Neural progenitor cell (in vitro differentiated cells): Measurements from ENCODE around the gene CYBRD1. TPM values are rescaled to one million over a fixed set of nuclear protein-coding genes. Genes with fewer than 3 reads are reported as not detected.

ENCODE experiments used
- DNase-seq: peaks from one replicate; pipeline ENCODE4 v3.0.0-alpha.2; 2016; ENCODE audit warnings: low spot score
- H2AFZ ChIP-seq: fragments of 200-600 bp; sonication (generic); replicated peaks from 2 replicates; pipeline ENCODE4 v1.6.1; 2016; ENCODE audit warnings: antibody characterized with exemption
- H3F3A ChIP-seq: fragments of 200-600 bp; sonication (generic); 2 replicates; pipeline ENCODE4 v1.6.1; 2016; ENCODE audit warnings: antibody characterized with exemption, low read depth
- H3K27ac ChIP-seq: fragments of 200-600 bp; sonication (generic); 2 replicates; pipeline ENCODE4 v1.5.1; 2016; ENCODE audit warnings: mild to moderate bottlenecking
- H3K27me3 ChIP-seq: fragments of 200-600 bp; sonication (generic); 2 replicates; pipeline ENCODE4 v1.6.1; 2016; ENCODE audit warnings: mild to moderate bottlenecking, moderate library complexity
- H3K36me3 ChIP-seq: fragments of 200-600 bp; sonication (generic); 2 replicates; pipeline ENCODE4 v1.5.1; 2016
- H3K4me1 ChIP-seq: fragments of 200-600 bp; sonication (generic); 2 replicates; pipeline ENCODE4 v1.6.1; 2016; ENCODE audit warnings: mixed run types
- H3K4me2 ChIP-seq: fragments of 200-600 bp; sonication (generic); 2 replicates; pipeline ENCODE4 v1.6.1; 2016
- H3K4me3 ChIP-seq: fragments of 200-600 bp; sonication (generic); 2 replicates; pipeline ENCODE4 v1.5.1; 2016
- H3K79me2 ChIP-seq: fragments of 200-600 bp; sonication (generic); 2 replicates; pipeline ENCODE4 v1.6.1; 2016; ENCODE audit warnings: low read depth
- H3K9ac ChIP-seq: fragments of 200-600 bp; sonication (generic); 2 replicates; pipeline ENCODE4 v1.6.1; 2016
- H3K9me3 ChIP-seq: fragments of 200-600 bp; sonication (generic); 2 replicates; pipeline ENCODE4 v1.5.1; 2016; ENCODE audit warnings: low read depth
- H4K20me1 ChIP-seq: fragments of 200-600 bp; sonication (generic); 2 replicates; pipeline ENCODE4 v1.6.1; 2016; ENCODE audit warnings: low read depth
- H3K27ac Mint-ChIP-seq: 3 replicates; pipeline ENCODE4 v1.8.0; 2021; ENCODE audit warnings: mixed read lengths
- H3K27me3 Mint-ChIP-seq: 2 replicates; pipeline ENCODE4 v1.8.0; 2022; ENCODE audit warnings: low read depth, mild to moderate bottlenecking, inconsistent platforms, moderate library complexity, mixed read lengths; ENCODE audit not compliant: insufficient read depth
- H3K36me3 Mint-ChIP-seq: 3 replicates; pipeline ENCODE4 v1.8.0; 2021; ENCODE audit warnings: mixed read lengths
- H3K4me1 Mint-ChIP-seq: 3 replicates; pipeline ENCODE4 v1.8.0; 2021; ENCODE audit warnings: mixed read lengths
- H3K4me3 Mint-ChIP-seq: 3 replicates; pipeline ENCODE4 v1.8.0; 2021; ENCODE audit warnings: mild to moderate bottlenecking, moderate library complexity, mixed read lengths
- H3K9me3 Mint-ChIP-seq: 3 replicates; pipeline ENCODE4 v1.8.0; 2020; ENCODE audit warnings: mixed read lengths
- CTCF ChIP-seq: fragments of 200-600 bp; sonication (generic); IDR thresholded peaks from 2 replicates; pipeline ENCODE4 v1.5.1; 2017; ENCODE audit warnings: antibody characterized with exemption, mild to moderate bottlenecking
- EZH2 ChIP-seq: fragments of 200-600 bp; sonication (generic); IDR thresholded peaks from 2 replicates; pipeline ENCODE4 v1.6.1; 2017; ENCODE audit warnings: antibody characterized with exemption, mild to moderate bottlenecking, moderate library complexity
- EZH2phosphoT487 ChIP-seq: fragments of 200-600 bp; sonication (generic); IDR thresholded peaks from 2 replicates; pipeline ENCODE4 v1.6.1; 2017; ENCODE audit warnings: antibody characterized with exemption
- total RNA-seq: library from RNA; depleted of rRNA; stranded (reverse); fragments of >200 nt; gene quantifications from 2 replicates; pipeline ENCODE4 v1.2.3, GENCODE V29; 2015; ENCODE audit warnings: low replicate concordance

Gene CYBRD1
- total RNA-seq, 1 donor from 2014 or later, result 11.1 TPM

- Histone ChIP-seq H3K9ac (no peak overlapping the region), H3K4me1 (peaks cover 23% of the 10 kb centered on the region), H3F3A (peaks cover 18% of the 10 kb centered on the region), H3K9me3 (no peaks in the 10 kb centered on the region), H3K27ac (no peak overlapping the region), H3K36me3 (no peaks in the 10 kb centered on the region), H3K79me2 (no peaks in the 10 kb centered on the region), H3K4me3 (no peak overlapping the region), H3K4me2 (no peak overlapping the region), H4K20me1 (no peaks in the 10 kb centered on the region), H3K27me3 (no peaks in the 10 kb centered on the region), H2AFZ (no peak overlapping the region)
- H3K4me3 Mint-ChIP-seq, result no peak overlapping the region
- DNase-seq, result no peak
- peaks cover 2% of the 10 kb centered on the region for H3K4me1 Mint-ChIP-seq
- H3K36me3 Mint-ChIP-seq, result peaks cover 1% of the 10 kb centered on the region
- peaks cover 2% of the 10 kb centered on the region for H3K27me3 Mint-ChIP-seq
- TF ChIP-seq EZH2, result no peak
- no peak for TF ChIP-seq EZH2phosphoT487
- TF ChIP-seq CTCF, result no peak
- H3K9me3 Mint-ChIP-seq, result no peaks in the 10 kb centered on the region
- no peak overlapping the region for H3K27ac Mint-ChIP-seq
Measured at GRCh38 chr2:171487201-171487600, 35.1 kb upstream of the CYBRD1 start.

GRCh38 chr2:171487803-171488259, 34.4 kb upstream of the CYBRD1 start:
- Mint-ChIP-seq H3K27ac (no peak overlapping the region), H3K4me1 (peaks cover 2% of the 10 kb centered on the region), H3K27me3 (peaks cover 2% of the 10 kb centered on the region), H3K36me3 (peaks cover 1% of the 10 kb centered on the region), H3K4me3 (no peak overlapping the region), H3K9me3 (no peaks in the 10 kb centered on the region)
- H3K36me3 ChIP-seq, result no peaks in the 10 kb centered on the region
- no peaks in the 10 kb centered on the region for H3K27me3 ChIP-seq
- H3K9me3 ChIP-seq, result no peaks in the 10 kb centered on the region
- H3K4me2 ChIP-seq, result no peak overlapping the region
- no peak overlapping the region for H2AFZ ChIP-seq
- H4K20me1 ChIP-seq, result no peaks in the 10 kb centered on the region
- DNase-seq, result no peak
- no peak overlapping the region for H3K27ac ChIP-seq
- H3K4me3 ChIP-seq, result no peak overlapping the region
- H3K79me2 ChIP-seq, result no peaks in the 10 kb centered on the region
- TF ChIP-seq EZH2phosphoT487, result no peak
- TF ChIP-seq EZH2, result no peak
- TF ChIP-seq CTCF, result no peak
- H3K9ac ChIP-seq, result no peak overlapping the region
- H3F3A ChIP-seq, result peaks cover 16% of the 10 kb centered on the region
- H3K4me1 ChIP-seq, result peaks cover 16% of the 10 kb centered on the region

- Histone ChIP-seq H4K20me1 (no peaks in the 10 kb centered on the region), H3K27me3 (no peaks in the 10 kb centered on the region), H2AFZ (no peak overlapping the region), H3K4me3 (no peak overlapping the region), H3K79me2 (no peaks in the 10 kb centered on the region), H3K4me2 (no peak overlapping the region), H3K36me3 (no peaks in the 10 kb centered on the region), H3K4me1 (peaks cover 12% of the 10 kb centered on the region), H3K9ac (no peak overlapping the region), H3K9me3 (no peaks in the 10 kb centered on the region), H3F3A (peaks cover 18% of the 10 kb centered on the region), H3K27ac (no peak overlapping the region)
- no peak for DNase-seq
- Mint-ChIP-seq H3K27me3 (peaks cover 2% of the 10 kb centered on the region), H3K4me1 (peaks cover 2% of the 10 kb centered on the region), H3K36me3 (peaks cover 1% of the 10 kb centered on the region), H3K4me3 (no peak overlapping the region), H3K27ac (no peak overlapping the region), H3K9me3 (no peaks in the 10 kb centered on the region)
- TF ChIP-seq EZH2phosphoT487 (no peak), EZH2 (no peak), CTCF (no peak)
Measured at GRCh38 chr2:171490577-171490976, 31.7 kb upstream of the CYBRD1 start.
